Heart left ventricle (tissue), 13 donors: Measurements from ENCODE around the gene MAGEA9B.

Experiments used
- CTCF ChIP-seq, 12 donors: fragments of 200-600 bp; sonication (generic) in 4 of 12; IDR thresholded peaks; one replicate each; pipeline versions ENCODE4 v1.5.0 to v1.8.0; 2018 to 2022; ENCODE audit warnings: antibody characterized with exemption in 12 of 12, mild to moderate bottlenecking in 5 of 12
- POLR2A ChIP-seq, 2 donors: fragments of 450-650 bp; IDR thresholded peaks; one replicate each; pipeline ENCODE4 v1.6.1; 2017; ENCODE audit warnings: antibody characterized with exemption in 2 of 2, mild to moderate bottlenecking in 2 of 2, moderate library complexity in 2 of 2
- donor health status: ischemic (EF 13 %, LVEDD 7.1; RV severe dilation, severe dysfunction).
- donor health status: DM: no; HTN: yes; CAD: no.
- donor health status: DM: no; HTN: no; CAD: no.
- donor health status: ischemic (EF 25% LVEDD 6.9; RV normal size, moderate dysfunction).
- donor health status: ischemic (EF 25% LVEDD 5.7; RV mildly dilated, moderate dysfunction).
- donor health status: ischemic (EF 35%, LVEDD 5.7; RV mildly dilated, moderate dysfunction).
- donor health status: nonischemic (EF 11% LVEDD 7.7; RV severe dilation, severe dysfunction).
- donor health status: DM: yes; HTN: yes; CAD: no.
- donor health status: PGD.
- donor health status: ischemic (EF 29% LVEDD 5.4; RV normal size, mild dysfunction).
- donor health status: nonischemic (EF 23%, LVEDD 6.1; RV moderate dilation, normal function).

DNA sequence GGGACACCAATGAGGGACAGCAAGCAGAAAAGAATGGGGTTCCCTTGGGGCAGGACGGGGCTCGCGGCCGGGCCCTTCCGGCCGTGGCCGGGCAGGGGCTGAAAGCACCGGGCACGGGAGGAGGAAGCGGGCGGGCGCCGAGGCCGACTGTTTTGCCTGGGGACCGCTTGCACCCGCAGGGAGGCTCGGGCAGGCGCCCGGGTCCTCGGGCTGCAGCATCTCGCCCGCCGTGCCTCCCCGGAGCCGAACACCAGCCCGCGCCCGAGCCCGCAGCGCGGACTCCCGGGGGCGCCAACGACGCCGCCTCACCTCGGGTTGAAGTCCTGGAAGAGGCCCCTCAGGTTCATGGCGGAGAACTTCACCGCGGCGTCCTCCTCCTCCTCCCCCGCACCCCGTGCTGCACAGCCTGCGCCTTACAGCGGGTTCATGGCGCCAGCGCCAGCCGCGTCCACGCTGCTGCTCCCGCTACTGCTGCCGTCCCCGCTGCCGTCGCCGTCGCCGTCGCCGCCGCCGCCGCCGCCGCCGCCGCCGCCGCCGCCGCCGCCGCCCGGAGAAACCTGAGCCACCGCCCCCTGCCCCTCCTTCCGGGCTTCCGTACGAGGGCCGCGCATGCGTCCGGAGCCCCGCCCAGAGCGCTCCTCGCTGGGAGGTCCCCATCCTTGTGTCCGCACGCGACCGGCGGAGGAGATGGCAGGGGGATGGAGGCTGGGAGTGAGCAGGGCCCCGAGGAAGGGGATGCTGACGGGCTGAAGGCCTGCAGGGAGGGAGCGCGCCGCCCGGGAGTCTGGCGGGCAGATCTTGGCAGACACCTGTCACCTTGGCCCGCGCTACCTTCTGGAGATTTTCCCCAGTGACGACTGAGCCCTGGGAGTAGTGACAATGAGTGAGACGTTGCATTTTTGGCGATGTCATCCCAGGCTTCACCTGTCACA lies 44.2 kb upstream of the MAGEA9B start, which contains the start of gene TMEM185A:
- TF ChIP-seq CTCF (IDR thresholded peaks at IDR 0.05) (no peak), POLR2A (IDR thresholded peaks at IDR 0.05) (no peak)
